ENCODE results near the gene TTC38. TPM values are rescaled to one million over a fixed set of nuclear protein-coding genes. Genes with fewer than 3 reads are reported as not detected.

TTC38 gene
- total and polyA plus RNA-seq, 2 donors (not counting 3 experiments of a cell fraction or from before 2014, with no cell fraction given) = 31.6 to 39.7 TPM

GRCh38 chr22:46300491-46300890 is 32.7 kb downstream of the TTC38 start:
- peaks cover 26% of the 10 kb centered on the region for H3K4me1 ChIP-seq (ENCODE audit: control insufficient read depth, extremely low read depth, insufficient read depth, low read length)
- no peak overlapping the region for H3K4me3 ChIP-seq (replicated peaks in 1 of 3; ENCODE audit: insufficient read depth in 1 of 3, low read depth in 1 of 3, low read length in 3 of 3)
- no peaks in the 10 kb centered on the region for H3K27me3 ChIP-seq (ENCODE audit: control insufficient read depth in 2 of 2, insufficient read depth in 2 of 2, low read length in 2 of 2)
- intact Hi-C loops (cut with micrococcal nuclease) = no loop called here
- H3K79me2 ChIP-seq (ENCODE audit: control insufficient read depth, insufficient read depth, low read length) = peaks cover 79% of the 10 kb centered on the region
- ChIA-PET POLR2A (no interaction called here), CTCF (no interaction called here)
- no peak overlapping the region for H3K4me2 ChIP-seq (ENCODE audit: insufficient read depth, low read length)
- H4K20me1 ChIP-seq (replicated peaks; ENCODE audit: control insufficient read depth, extremely low read depth, insufficient read depth, low read length) = no peaks in the 10 kb centered on the region
- TF ChIP-seq EZH2 (IDR thresholded peaks at IDR 0.05; ENCODE audit: borderline replicate concordance, low read depth, low read length, severe bottlenecking) = no peak
- no peak for TF ChIP-seq GATA2 (IDR thresholded peaks at IDR 0.05; ENCODE audit: insufficient read depth, insufficient read length, low read depth, low read length)
- no peak for TF ChIP-seq MYC (IDR thresholded peaks at IDR 0.05; ENCODE audit: low read depth, low read length)
- no peak for TF ChIP-seq POLR2A (IDR thresholded peaks at IDR 0.05; ENCODE audit: low read depth, low read length)
- no peak for TF ChIP-seq FOS (IDR thresholded peaks at IDR 0.05; ENCODE audit: borderline replicate concordance, insufficient read depth, low read length)
- no peak for TF ChIP-seq POLR2AphosphoS5 (IDR thresholded peaks at IDR 0.05; ENCODE audit: insufficient read depth, low read depth, low read length)
- TF ChIP-seq JUN (IDR thresholded peaks at IDR 0.05; ENCODE audit: borderline replicate concordance, insufficient read depth, insufficient read length, low read depth) = no peak
- no peak for TF ChIP-seq CTCF (IDR thresholded peaks at IDR 0.05; ENCODE audit: extremely low read depth in 1 of 2, insufficient read depth in 1 of 2, low read depth in 1 of 2, low read length in 2 of 2)
- TF ChIP-seq, protein P1, sequence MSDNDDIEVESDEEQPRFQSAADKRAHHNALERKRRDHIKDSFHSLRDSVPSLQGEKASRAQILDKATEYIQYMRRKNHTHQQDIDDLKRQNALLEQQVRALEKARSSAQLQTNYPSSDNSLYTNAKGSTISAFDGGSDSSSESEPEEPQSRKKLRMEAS (IDR thresholded peaks at IDR 0.05; ENCODE audit: insufficient read depth, insufficient read length) = no peak
- no peak overlapping the region for H3K27ac ChIP-seq (ENCODE audit: insufficient read depth, low read depth, low read length)
- DNase-seq (ENCODE audit: low read depth, low spot score) (no peak), FAIRE-seq (no peak)
- dilution Hi-C loops (cut with MboI; ENCODE audit: extremely low pct_ligation_motif_present, low sequenced_read_pairs) = no loop called here
- H3K9ac ChIP-seq (replicated peaks; ENCODE audit: extremely low read depth, insufficient read depth, low read length) = no peak overlapping the region
- no peaks in the 10 kb centered on the region for H3K9me3 ChIP-seq (replicated peaks; ENCODE audit: control insufficient read depth, insufficient read depth, low read length)
- peaks cover 0 to 16% of the 10 kb centered on the region in 2 experiments for H3K36me3 ChIP-seq (ENCODE audit: control insufficient read depth in 2 of 2, extremely low read depth in 1 of 2, insufficient read depth in 2 of 2, low read length in 2 of 2)
- no TSS peak for BruUV-seq (replicated peaks)
- no peak overlapping the region for H2AFZ ChIP-seq (ENCODE audit: low read depth, low read length)
- H3K9me1 ChIP-seq (replicated peaks; ENCODE audit: control insufficient read depth, extremely low read depth, insufficient read depth, low read length) = no peaks in the 10 kb centered on the region

All from endothelial cell of umbilical vein (primary cell).